HEK293T (cell line): ENCODE results near the gene FGFR1OP2.

ENCODE experiments used
- CTCF ChIA-PET: fragments of 350-600 bp; formaldehyde crosslinking; extraction: SDS; loops from one replicate; lab custom pipeline; 2021; ENCODE audit warnings: antibody characterized with exemption, inconsistent platforms; lab: Yijun Ruan, JAX
- POLR2A ChIA-PET: fragments of 350-600 bp; formaldehyde crosslinking; extraction: SDS; loops from one replicate; lab custom pipeline; 2020; ENCODE audit warnings: antibody characterized with exemption, inconsistent platforms; lab: Yijun Ruan, JAX
- DNase-seq: peaks from one replicate; pipeline ENCODE4 v3.0.0; 2012; ENCODE audit warnings: mixed read lengths; ENCODE audit errors: extremely low spot score
- ARNT ChIP-seq: fragments of 450-650 bp; IDR thresholded peaks from 2 replicates; pipeline ENCODE4 v1.6.1; 2017; ENCODE audit warnings: mild to moderate bottlenecking
- BHLHE40 ChIP-seq: fragments of 450-650 bp; IDR thresholded peaks from 2 replicates; pipeline ENCODE4 v1.6.1; 2016; ENCODE audit warnings: mild to moderate bottlenecking, moderate library complexity, borderline replicate concordance
- CTBP1 ChIP-seq: fragments of 450-650 bp; IDR thresholded peaks from 2 replicates; pipeline ENCODE4 v1.6.1; 2016; ENCODE audit warnings: borderline replicate concordance
- ELF4 ChIP-seq: fragments of 450-650 bp; IDR thresholded peaks from 2 replicates; pipeline ENCODE4 v1.6.1; 2017; ENCODE audit warnings: antibody characterized with exemption
- FOXA1 ChIP-seq: fragments of 450-650 bp; IDR thresholded peaks from 2 replicates; pipeline ENCODE4 v1.6.1; 2016; ENCODE audit warnings: mild to moderate bottlenecking
- FOXK2 ChIP-seq: fragments of 450-650 bp; IDR thresholded peaks from 2 replicates; pipeline ENCODE4 v1.6.1; 2016; ENCODE audit warnings: mild to moderate bottlenecking
- FOXM1 ChIP-seq: fragments of 450-650 bp; IDR thresholded peaks from 2 replicates; pipeline ENCODE4 v1.6.1; 2017; ENCODE audit warnings: mild to moderate bottlenecking, borderline replicate concordance
- HDGF ChIP-seq: fragments of 450-650 bp; IDR thresholded peaks from 2 replicates; pipeline ENCODE4 v1.6.1; 2017; ENCODE audit warnings: antibody characterized with exemption, borderline replicate concordance
- L3MBTL2 ChIP-seq: fragments of 450-650 bp; conservative IDR thresholded peaks from 2 replicates; pipeline ENCODE4 v1.6.1; 2016; ENCODE audit warnings: mild to moderate bottlenecking
- LEF1 ChIP-seq: fragments of 450-650 bp; IDR thresholded peaks from 2 replicates; pipeline ENCODE4 v1.6.1; 2017; ENCODE audit warnings: mild to moderate bottlenecking, borderline replicate concordance
- NFRKB ChIP-seq: fragments of 450-650 bp; IDR thresholded peaks from 2 replicates; pipeline ENCODE4 v1.6.1; 2016; ENCODE audit warnings: mild to moderate bottlenecking, moderate library complexity
- PKNOX1 ChIP-seq: fragments of 450-650 bp; IDR thresholded peaks from 2 replicates; pipeline ENCODE4 v1.6.1; 2016
- SP1 ChIP-seq: fragments of 450-650 bp; IDR thresholded peaks from 2 replicates; pipeline ENCODE4 v1.6.1; 2017
- SUZ12 ChIP-seq: fragments of 450-650 bp; IDR thresholded peaks from 2 replicates; pipeline ENCODE4 v1.6.1; 2016; ENCODE audit warnings: mild to moderate bottlenecking
- TARDBP ChIP-seq: fragments of 450-650 bp; IDR thresholded peaks from 2 replicates; pipeline ENCODE4 v1.6.1; 2016
- ZNF384 ChIP-seq: fragments of 450-650 bp; IDR thresholded peaks from 2 replicates; pipeline ENCODE4 v1.6.1; 2016

FGFR1OP2 gene

GRCh38 chr12:26988703-26989102 lies 50.4 kb downstream of the FGFR1OP2 start:
- ChIA-PET POLR2A (no interaction called here), CTCF (no interaction called here)
- no peak for DNase-seq
- TF ChIP-seq LEF1 (no peak), TARDBP (no peak), SP1 (no peak), FOXK2 (no peak)

- TF ChIP-seq BHLHE40 (no peak), SUZ12 (no peak), L3MBTL2 (no peak), CTBP1 (no peak), FOXA1 (no peak), TARDBP (no peak)
- no peak for DNase-seq
- CTCF ChIA-PET = interaction anchor here (0.6 kb wide), 1 partner anchor 159 kb away, joined by 6 read pairs; no protein-coding TSS in a partner anchor
- POLR2A ChIA-PET = no interaction called here
Observed at GRCh38 chr12:26989873-26990272, 51.6 kb downstream of the FGFR1OP2 start.

- ChIA-PET POLR2A (no interaction called here), CTCF (no interaction called here)
- no peak for DNase-seq
- TF ChIP-seq L3MBTL2 (no peak), HDGF (no peak), FOXA1 (no peak), LEF1 (no peak), NFRKB (no peak), SUZ12 (no peak)
Observed at GRCh38 chr12:26991826-26992225, 53.6 kb downstream of the FGFR1OP2 start.

- CTCF ChIA-PET = interaction anchor here (1.1 kb wide), 1 partner anchor 312 kb away, joined by 3 read pairs; no protein-coding TSS in a partner anchor
- POLR2A ChIA-PET = no interaction called here
- TF ChIP-seq SP1 (no peak), ELF4 (no peak), SUZ12 (no peak), CTBP1 (no peak), BHLHE40 (no peak), ARNT (no peak), FOXK2 (no peak), ZNF384 (no peak), PKNOX1 (no peak)
- no peak for DNase-seq
Observed at GRCh38 chr12:26994109-26994508, 55.8 kb downstream of the FGFR1OP2 start.

GRCh38 chr12:26995706-26996105 lies 57.4 kb downstream of the FGFR1OP2 start:
- DNase-seq = no peak
- ChIA-PET CTCF (no interaction called here), POLR2A (interaction anchor here (1.4 kb wide), 1 partner anchor 16 kb away, joined by 3 read pairs; no protein-coding TSS in a partner anchor)
- no peak for TF ChIP-seq FOXK2
- no peak for TF ChIP-seq BHLHE40
- TF ChIP-seq SP1 = no peak
- TF ChIP-seq SUZ12 = no peak
- TF ChIP-seq NFRKB = no peak
- TF ChIP-seq FOXM1 = no peak
- no peak for TF ChIP-seq ARNT
- TF ChIP-seq FOXA1 = no peak
- no peak for TF ChIP-seq LEF1
- TF ChIP-seq PKNOX1 = no peak
- TF ChIP-seq ELF4 = no peak
- TF ChIP-seq L3MBTL2 = no peak
- TF ChIP-seq TARDBP = no peak
- TF ChIP-seq HDGF = no peak
- TF ChIP-seq CTBP1 = no peak
- no peak for TF ChIP-seq ZNF384

- TF ChIP-seq L3MBTL2 = no peak
- no peak for TF ChIP-seq FOXM1
- no peak for TF ChIP-seq BHLHE40
- TF ChIP-seq SP1 = no peak
- TF ChIP-seq NFRKB = no peak
- TF ChIP-seq TARDBP = no peak
- no peak for TF ChIP-seq PKNOX1
- TF ChIP-seq ELF4 = no peak
- TF ChIP-seq HDGF = no peak
- no peak for TF ChIP-seq FOXK2
- no peak for TF ChIP-seq SUZ12
- TF ChIP-seq CTBP1 = no peak
- ChIA-PET POLR2A (no interaction called here), CTCF (no interaction called here)
- DNase-seq = no peak
Observed at GRCh38 chr12:26997003-26997402, 58.7 kb downstream of the FGFR1OP2 start.

- CTCF ChIA-PET = interaction anchor here (0.7 kb wide), 1 partner anchor 150 kb away, joined by 3 read pairs; no protein-coding TSS in a partner anchor
Observed at GRCh38 chr12:27000961-27001360, 62.7 kb downstream of the FGFR1OP2 start.

More at GRCh38 chr12:27000961-27001360, 62.7 kb downstream of the FGFR1OP2 start:
- POLR2A ChIA-PET = interaction anchor here (1.4 kb wide), 1 partner anchor 13 kb away, joined by 3 read pairs; no protein-coding TSS in a partner anchor
- no peak for DNase-seq
- no peak for TF ChIP-seq FOXM1
- no peak for TF ChIP-seq PKNOX1
- no peak for TF ChIP-seq NFRKB
- no peak for TF ChIP-seq CTBP1
- no peak for TF ChIP-seq BHLHE40
- TF ChIP-seq SP1 = no peak
- no peak for TF ChIP-seq LEF1
- TF ChIP-seq ARNT = no peak
- TF ChIP-seq ELF4 = no peak
- TF ChIP-seq FOXK2 = no peak
- no peak for TF ChIP-seq L3MBTL2
- no peak for TF ChIP-seq HDGF
- TF ChIP-seq TARDBP = no peak
